HEK293 (cell line): ENCODE data around the gene AKAP11.

Experiments
- FEZF1 ChIP-seq: fragments of 450-650 bp; formaldehyde crosslinking; IDR thresholded peaks from 2 replicates; pipeline ENCODE4 v1.5.1; 2016; ENCODE audit warnings: missing biosample characterization, missing genetic modification characterization
- GLIS2 ChIP-seq: fragments of 450-650 bp; formaldehyde crosslinking; IDR thresholded peaks from 2 replicates; pipeline ENCODE4 v1.5.1; 2016; ENCODE audit warnings: missing biosample characterization, missing genetic modification characterization
- HOXD13 ChIP-seq: sonication (generic); formaldehyde crosslinking; IDR thresholded peaks from 2 replicates; pipeline ENCODE4 v1.8.0; 2022; ENCODE audit warnings: missing genetic modification reagents, borderline replicate concordance
- IKZF3 ChIP-seq: fragments of 450-650 bp; IDR thresholded peaks from 2 replicates; pipeline ENCODE4 v1.5.0; 2018; ENCODE audit warnings: missing biosample characterization, mild to moderate bottlenecking, missing genetic modification characterization, moderate library complexity
- MEIS1 ChIP-seq: sonication (generic); formaldehyde crosslinking; IDR thresholded peaks from 2 replicates; pipeline ENCODE4 v1.8.1; 2022; ENCODE audit warnings: missing genetic modification reagents, mild to moderate bottlenecking, borderline replicate concordance
- OSR2 ChIP-seq: fragments of 450-650 bp; formaldehyde crosslinking; IDR thresholded peaks from 2 replicates; pipeline ENCODE4 v1.5.1; 2016; ENCODE audit warnings: missing biosample characterization, missing genetic modification characterization
- ZFHX2 ChIP-seq: fragments of 450-650 bp; formaldehyde crosslinking; conservative IDR thresholded peaks from 2 replicates; pipeline ENCODE4 v1.5.1; 2016; ENCODE audit warnings: missing biosample characterization, missing genetic modification characterization
- ZNF169 ChIP-seq: fragments of 450-650 bp; formaldehyde crosslinking; IDR thresholded peaks from 2 replicates; pipeline ENCODE4 v1.5.1; 2016; ENCODE audit warnings: missing biosample characterization, missing genetic modification characterization
- ZNF214 ChIP-seq: fragments of 450-650 bp; formaldehyde crosslinking; IDR thresholded peaks from 2 replicates; pipeline ENCODE4 v1.5.1; 2017; ENCODE audit warnings: missing biosample characterization, mild to moderate bottlenecking, missing genetic modification characterization, borderline replicate concordance
- ZNF221 ChIP-seq: fragments of 450-650 bp; formaldehyde crosslinking; IDR thresholded peaks from 2 replicates; pipeline ENCODE4 v1.5.1; 2017; ENCODE audit warnings: missing biosample characterization, missing genetic modification characterization, borderline replicate concordance
- ZNF292 ChIP-seq: fragments of 450-650 bp; formaldehyde crosslinking; IDR thresholded peaks from 2 replicates; pipeline ENCODE4 v1.5.1; 2016; ENCODE audit warnings: low read depth, missing biosample characterization, missing genetic modification characterization, borderline replicate concordance
- ZNF48 ChIP-seq: fragments of 450-650 bp; formaldehyde crosslinking; IDR thresholded peaks from 2 replicates; pipeline ENCODE4 v1.5.1; 2016; ENCODE audit warnings: missing biosample characterization, missing genetic modification characterization
- ZNF510 ChIP-seq: fragments of 450-650 bp; formaldehyde crosslinking; IDR thresholded peaks from 2 replicates; pipeline ENCODE4 v1.5.1; 2018; ENCODE audit warnings: mild to moderate bottlenecking, missing genetic modification characterization, missing biosample characterization; ENCODE audit not compliant: insufficient replicate concordance
- ZNF521 ChIP-seq: fragments of 450-650 bp; formaldehyde crosslinking; IDR thresholded peaks from 2 replicates; pipeline ENCODE4 v1.5.1; 2017; ENCODE audit warnings: missing biosample characterization, mild to moderate bottlenecking, missing genetic modification characterization
- ZNF629 ChIP-seq: fragments of 450-650 bp; formaldehyde crosslinking; IDR thresholded peaks from 2 replicates; pipeline ENCODE4 v1.5.1; 2017; ENCODE audit warnings: missing biosample characterization, missing genetic modification characterization
- ZSCAN30 ChIP-seq: fragments of 450-650 bp; IDR thresholded peaks from 2 replicates; pipeline ENCODE4 v1.5.1; 2018; ENCODE audit warnings: missing biosample characterization, mild to moderate bottlenecking, missing genetic modification characterization, moderate library complexity
- ZXDB ChIP-seq: fragments of 450-650 bp; formaldehyde crosslinking; IDR thresholded peaks from 2 replicates; pipeline ENCODE4 v1.5.1; 2016; ENCODE audit warnings: missing biosample characterization, missing genetic modification characterization
- TF ChIP-seq, protein P1 (sequence below): fragments of 450-650 bp; formaldehyde crosslinking; IDR thresholded peaks from 2 replicates; pipeline ENCODE4 v1.5.1; 2016; ENCODE audit warnings: missing biosample characterization, missing genetic modification characterization, low read depth
- TF ChIP-seq, protein P2 (sequence below): fragments of 450-650 bp; formaldehyde crosslinking; IDR thresholded peaks from 2 replicates; pipeline ENCODE4 v1.5.1; 2016; ENCODE audit warnings: missing biosample characterization, missing genetic modification characterization
- TF ChIP-seq, protein P3 (sequence below): fragments of 450-650 bp; IDR thresholded peaks from 2 replicates; pipeline ENCODE4 v1.5.1; 2018; ENCODE audit warnings: missing biosample characterization, mild to moderate bottlenecking, missing genetic modification characterization
- TF ChIP-seq, protein P4 (sequence below): fragments of 450-650 bp; IDR thresholded peaks from 2 replicates; pipeline ENCODE4 v1.5.1; 2018; ENCODE audit warnings: missing biosample characterization, missing genetic modification characterization
- TF ChIP-seq, protein P5 (sequence below): fragments of 450-650 bp; formaldehyde crosslinking; IDR thresholded peaks from 2 replicates; pipeline ENCODE4 v1.5.1; 2016; ENCODE audit warnings: missing biosample characterization, missing genetic modification characterization
- TF ChIP-seq, protein P6 (sequence below): fragments of 450-650 bp; formaldehyde crosslinking; IDR thresholded peaks from 2 replicates; pipeline ENCODE4 v1.5.1; 2016; ENCODE audit warnings: missing biosample characterization, missing genetic modification characterization, borderline replicate concordance

Gene AKAP11

DNA sequence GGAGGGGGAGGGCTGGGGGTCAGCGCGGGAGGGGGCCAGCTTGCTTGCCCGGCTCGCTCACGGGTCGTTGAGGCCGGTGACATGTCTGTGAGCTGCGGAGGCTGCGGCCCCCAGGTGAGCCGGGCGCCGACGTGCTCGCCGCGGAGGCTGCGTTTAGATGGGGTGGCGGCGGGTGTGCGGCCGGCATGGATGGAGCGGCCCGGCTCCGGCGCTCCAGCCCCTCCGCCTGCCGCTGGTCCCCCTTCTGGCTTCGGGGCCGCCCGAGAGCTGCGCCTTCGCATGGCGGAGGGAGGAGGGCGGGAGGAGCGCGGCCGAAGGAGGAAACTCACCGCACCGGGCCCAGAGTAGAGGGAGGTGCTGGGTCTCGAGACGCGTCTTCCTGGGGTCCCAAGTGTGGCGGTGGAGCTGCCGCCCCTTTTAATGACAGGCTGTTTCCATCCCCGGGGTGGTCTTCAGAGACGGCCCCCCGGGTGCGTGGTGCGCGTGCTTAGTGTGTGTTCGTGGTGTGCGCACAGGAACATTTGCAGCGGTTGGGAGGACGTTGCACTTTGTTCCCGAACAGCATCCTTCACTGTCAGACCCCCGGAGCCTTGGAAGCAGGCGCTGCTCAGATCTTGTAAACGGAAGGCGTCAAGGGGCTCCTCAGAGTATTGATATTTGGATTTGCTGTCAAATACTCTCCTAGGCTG, at the start of gene AKAP11 (continued):
- TF ChIP-seq, protein P1, sequence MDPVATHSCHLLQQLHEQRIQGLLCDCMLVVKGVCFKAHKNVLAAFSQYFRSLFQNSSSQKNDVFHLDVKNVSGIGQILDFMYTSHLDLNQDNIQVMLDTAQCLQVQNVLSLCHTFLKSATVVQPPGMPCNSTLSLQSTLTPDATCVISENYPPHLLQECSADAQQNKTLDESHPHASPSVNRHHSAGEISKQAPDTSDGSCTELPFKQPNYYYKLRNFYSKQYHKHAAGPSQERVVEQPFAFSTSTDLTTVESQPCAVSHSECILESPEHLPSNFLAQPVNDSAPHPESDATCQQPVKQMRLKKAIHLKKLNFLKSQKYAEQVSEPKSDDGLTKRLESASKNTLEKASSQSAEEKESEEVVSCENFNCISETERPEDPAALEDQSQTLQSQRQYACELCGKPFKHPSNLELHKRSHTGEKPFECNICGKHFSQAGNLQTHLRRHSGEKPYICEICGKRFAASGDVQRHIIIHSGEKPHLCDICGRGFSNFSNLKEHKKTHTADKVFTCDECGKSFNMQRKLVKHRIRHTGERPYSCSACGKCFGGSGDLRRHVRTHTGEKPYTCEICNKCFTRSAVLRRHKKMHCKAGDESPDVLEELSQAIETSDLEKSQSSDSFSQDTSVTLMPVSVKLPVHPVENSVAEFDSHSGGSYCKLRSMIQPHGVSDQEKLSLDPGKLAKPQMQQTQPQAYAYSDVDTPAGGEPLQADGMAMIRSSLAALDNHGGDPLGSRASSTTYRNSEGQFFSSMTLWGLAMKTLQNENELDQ (tag by site-specific recombination), result no peak
- TF ChIP-seq ZNF510 (tag by site-specific recombination) (no peak), HOXD13 (no peak), ZNF292 (tag by site-specific recombination) (no peak), ZNF214 (no peak), ZNF521 (tag by site-specific recombination) (no peak), FEZF1 (no peak), OSR2 (no peak), ZSCAN30 (tag by site-specific recombination) (peak; percentile 51), ZNF629 (tag by site-specific recombination) (peak; percentile 60), ZNF221 (tag by site-specific recombination) (no peak), ZNF169 (tag by site-specific recombination) (no peak), GLIS2 (peak; percentile 96), ZXDB (no peak), ZNF48 (tag by site-specific recombination) (no peak), IKZF3 (tag by site-specific recombination) (no peak), ZFHX2 (tag by site-specific recombination) (no peak), MEIS1 (CRISPR knock-in tag) (no peak)
- TF ChIP-seq, protein P2, sequence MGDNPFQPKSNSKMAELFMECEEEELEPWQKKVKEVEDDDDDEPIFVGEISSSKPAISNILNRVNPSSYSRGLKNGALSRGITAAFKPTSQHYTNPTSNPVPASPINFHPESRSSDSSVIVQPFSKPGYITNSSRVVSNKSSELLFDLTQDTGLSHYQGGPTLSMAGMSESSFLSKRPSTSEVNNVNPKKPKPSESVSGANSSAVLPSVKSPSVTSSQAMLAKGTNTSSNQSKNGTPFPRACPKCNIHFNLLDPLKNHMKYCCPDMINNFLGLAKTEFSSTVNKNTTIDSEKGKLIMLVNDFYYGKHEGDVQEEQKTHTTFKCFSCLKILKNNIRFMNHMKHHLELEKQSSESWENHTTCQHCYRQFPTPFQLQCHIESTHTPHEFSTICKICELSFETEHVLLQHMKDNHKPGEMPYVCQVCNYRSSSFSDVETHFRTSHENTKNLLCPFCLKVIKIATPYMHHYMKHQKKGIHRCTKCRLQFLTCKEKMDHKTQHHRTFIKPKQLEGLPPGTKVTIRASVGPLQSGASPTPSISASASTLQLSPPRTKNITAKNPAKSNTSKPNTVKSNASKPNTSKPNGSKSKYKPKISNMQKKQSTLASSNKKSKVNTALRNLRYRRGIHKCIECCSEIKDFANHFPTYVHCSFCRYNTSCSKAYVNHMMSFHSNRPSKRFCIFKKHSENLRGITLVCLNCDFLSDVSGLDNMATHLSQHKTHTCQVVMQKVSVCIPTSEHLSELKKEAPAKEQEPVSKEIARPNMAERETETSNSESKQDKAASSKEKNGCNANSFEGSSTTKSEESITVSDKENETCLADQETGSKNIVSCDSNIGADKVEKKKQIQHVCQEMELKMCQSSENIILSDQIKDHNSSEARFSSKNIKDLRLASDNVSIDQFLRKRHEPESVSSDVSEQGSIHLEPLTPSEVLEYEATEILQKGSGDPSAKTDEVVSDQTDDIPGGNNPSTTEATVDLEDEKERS, result no peak
- TF ChIP-seq, protein P3, sequence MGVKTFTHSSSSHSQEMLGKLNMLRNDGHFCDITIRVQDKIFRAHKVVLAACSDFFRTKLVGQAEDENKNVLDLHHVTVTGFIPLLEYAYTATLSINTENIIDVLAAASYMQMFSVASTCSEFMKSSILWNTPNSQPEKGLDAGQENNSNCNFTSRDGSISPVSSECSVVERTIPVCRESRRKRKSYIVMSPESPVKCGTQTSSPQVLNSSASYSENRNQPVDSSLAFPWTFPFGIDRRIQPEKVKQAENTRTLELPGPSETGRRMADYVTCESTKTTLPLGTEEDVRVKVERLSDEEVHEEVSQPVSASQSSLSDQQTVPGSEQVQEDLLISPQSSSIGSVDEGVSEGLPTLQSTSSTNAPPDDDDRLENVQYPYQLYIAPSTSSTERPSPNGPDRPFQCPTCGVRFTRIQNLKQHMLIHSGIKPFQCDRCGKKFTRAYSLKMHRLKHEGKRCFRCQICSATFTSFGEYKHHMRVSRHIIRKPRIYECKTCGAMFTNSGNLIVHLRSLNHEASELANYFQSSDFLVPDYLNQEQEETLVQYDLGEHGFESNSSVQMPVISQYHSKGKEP (tag by site-specific recombination), result no peak
- TF ChIP-seq, protein P4, sequence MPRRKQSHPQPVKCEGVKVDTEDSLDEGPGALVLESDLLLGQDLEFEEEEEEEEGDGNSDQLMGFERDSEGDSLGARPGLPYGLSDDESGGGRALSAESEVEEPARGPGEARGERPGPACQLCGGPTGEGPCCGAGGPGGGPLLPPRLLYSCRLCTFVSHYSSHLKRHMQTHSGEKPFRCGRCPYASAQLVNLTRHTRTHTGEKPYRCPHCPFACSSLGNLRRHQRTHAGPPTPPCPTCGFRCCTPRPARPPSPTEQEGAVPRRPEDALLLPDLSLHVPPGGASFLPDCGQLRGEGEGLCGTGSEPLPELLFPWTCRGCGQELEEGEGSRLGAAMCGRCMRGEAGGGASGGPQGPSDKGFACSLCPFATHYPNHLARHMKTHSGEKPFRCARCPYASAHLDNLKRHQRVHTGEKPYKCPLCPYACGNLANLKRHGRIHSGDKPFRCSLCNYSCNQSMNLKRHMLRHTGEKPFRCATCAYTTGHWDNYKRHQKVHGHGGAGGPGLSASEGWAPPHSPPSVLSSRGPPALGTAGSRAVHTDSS (tag by site-specific recombination), result no peak
- TF ChIP-seq, protein P5, sequence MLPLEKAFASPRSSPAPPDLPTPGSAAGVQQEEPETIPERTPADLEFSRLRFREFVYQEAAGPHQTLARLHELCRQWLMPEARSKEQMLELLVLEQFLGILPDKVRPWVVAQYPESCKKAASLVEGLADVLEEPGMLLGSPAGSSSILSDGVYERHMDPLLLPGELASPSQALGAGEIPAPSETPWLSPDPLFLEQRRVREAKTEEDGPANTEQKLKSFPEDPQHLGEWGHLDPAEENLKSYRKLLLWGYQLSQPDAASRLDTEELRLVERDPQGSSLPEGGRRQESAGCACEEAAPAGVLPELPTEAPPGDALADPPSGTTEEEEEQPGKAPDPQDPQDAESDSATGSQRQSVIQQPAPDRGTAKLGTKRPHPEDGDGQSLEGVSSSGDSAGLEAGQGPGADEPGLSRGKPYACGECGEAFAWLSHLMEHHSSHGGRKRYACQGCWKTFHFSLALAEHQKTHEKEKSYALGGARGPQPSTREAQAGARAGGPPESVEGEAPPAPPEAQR (tag by site-specific recombination), result no peak
- TF ChIP-seq, protein P6, sequence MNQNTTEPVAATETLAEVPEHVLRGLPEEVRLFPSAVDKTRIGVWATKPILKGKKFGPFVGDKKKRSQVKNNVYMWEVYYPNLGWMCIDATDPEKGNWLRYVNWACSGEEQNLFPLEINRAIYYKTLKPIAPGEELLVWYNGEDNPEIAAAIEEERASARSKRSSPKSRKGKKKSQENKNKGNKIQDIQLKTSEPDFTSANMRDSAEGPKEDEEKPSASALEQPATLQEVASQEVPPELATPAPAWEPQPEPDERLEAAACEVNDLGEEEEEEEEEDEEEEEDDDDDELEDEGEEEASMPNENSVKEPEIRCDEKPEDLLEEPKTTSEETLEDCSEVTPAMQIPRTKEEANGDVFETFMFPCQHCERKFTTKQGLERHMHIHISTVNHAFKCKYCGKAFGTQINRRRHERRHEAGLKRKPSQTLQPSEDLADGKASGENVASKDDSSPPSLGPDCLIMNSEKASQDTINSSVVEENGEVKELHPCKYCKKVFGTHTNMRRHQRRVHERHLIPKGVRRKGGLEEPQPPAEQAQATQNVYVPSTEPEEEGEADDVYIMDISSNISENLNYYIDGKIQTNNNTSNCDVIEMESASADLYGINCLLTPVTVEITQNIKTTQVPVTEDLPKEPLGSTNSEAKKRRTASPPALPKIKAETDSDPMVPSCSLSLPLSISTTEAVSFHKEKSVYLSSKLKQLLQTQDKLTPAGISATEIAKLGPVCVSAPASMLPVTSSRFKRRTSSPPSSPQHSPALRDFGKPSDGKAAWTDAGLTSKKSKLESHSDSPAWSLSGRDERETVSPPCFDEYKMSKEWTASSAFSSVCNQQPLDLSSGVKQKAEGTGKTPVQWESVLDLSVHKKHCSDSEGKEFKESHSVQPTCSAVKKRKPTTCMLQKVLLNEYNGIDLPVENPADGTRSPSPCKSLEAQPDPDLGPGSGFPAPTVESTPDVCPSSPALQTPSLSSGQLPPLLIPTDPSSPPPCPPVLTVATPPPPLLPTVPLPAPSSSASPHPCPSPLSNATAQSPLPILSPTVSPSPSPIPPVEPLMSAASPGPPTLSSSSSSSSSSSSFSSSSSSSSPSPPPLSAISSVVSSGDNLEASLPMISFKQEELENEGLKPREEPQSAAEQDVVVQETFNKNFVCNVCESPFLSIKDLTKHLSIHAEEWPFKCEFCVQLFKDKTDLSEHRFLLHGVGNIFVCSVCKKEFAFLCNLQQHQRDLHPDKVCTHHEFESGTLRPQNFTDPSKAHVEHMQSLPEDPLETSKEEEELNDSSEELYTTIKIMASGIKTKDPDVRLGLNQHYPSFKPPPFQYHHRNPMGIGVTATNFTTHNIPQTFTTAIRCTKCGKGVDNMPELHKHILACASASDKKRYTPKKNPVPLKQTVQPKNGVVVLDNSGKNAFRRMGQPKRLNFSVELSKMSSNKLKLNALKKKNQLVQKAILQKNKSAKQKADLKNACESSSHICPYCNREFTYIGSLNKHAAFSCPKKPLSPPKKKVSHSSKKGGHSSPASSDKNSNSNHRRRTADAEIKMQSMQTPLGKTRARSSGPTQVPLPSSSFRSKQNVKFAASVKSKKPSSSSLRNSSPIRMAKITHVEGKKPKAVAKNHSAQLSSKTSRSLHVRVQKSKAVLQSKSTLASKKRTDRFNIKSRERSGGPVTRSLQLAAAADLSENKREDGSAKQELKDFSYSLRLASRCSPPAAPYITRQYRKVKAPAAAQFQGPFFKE (tag by site-specific recombination), result no peak
